ENCODE data around the gene RAPGEF4. TPM values are rescaled to one million over a fixed set of nuclear protein-coding genes. Genes with fewer than 3 reads are reported as not detected.

RAPGEF4 gene
- total and polyA plus RNA-seq, 2 of the 4 experiments (the other 2 are of a cell fraction) = 1.7 to 3.2 TPM

GRCh38 chr2:173040729-173041128, 305.1 kb downstream of the RAPGEF4 start:
- Histone ChIP-seq H3K18ac (ENCODE audit: low read depth, low read length) (no peak overlapping the region), H3K9me1 (ENCODE audit: insufficient read depth, low read length) (peaks cover 3% of the 10 kb centered on the region), H2BK20ac (ENCODE audit: low read depth, low read length) (no peak overlapping the region), H2AK9ac (replicated peaks; ENCODE audit: low read depth, low read length, poor library complexity) (no peak overlapping the region), H4K20me1 (ENCODE audit: insufficient read depth, low read length) (no peaks in the 10 kb centered on the region), H2BK120ac (ENCODE audit: low read depth, low read length) (no peak overlapping the region), H4K8ac (ENCODE audit: low read depth in 2 of 2, low read length in 2 of 2) (no peak overlapping the region), H2AFZ (replicated peaks; ENCODE audit: low read length, poor library complexity) (no peak overlapping the region), H3K23ac (ENCODE audit: low read depth, low read length) (no peak overlapping the region), H3K36me3 (ENCODE audit: control insufficient read depth, insufficient read depth, low read length) (no peaks in the 10 kb centered on the region), H3K9ac (ENCODE audit: low read depth, low read length) (no peak overlapping the region), H3K4ac (ENCODE audit: low read depth, low read length) (no peak overlapping the region), H3K4me1 (ENCODE audit: control insufficient read depth, insufficient read depth, low read length) (peaks cover 25% of the 10 kb centered on the region), H3K56ac (ENCODE audit: extremely low read depth, insufficient read depth, low read length) (no peak overlapping the region), H3K27ac (ENCODE audit: insufficient read depth, low read length) (no peak overlapping the region), H2BK15ac (ENCODE audit: low read depth, low read length) (no peak overlapping the region), H3K27me3 (ENCODE audit: control insufficient read depth, insufficient read depth, low read length) (no peaks in the 10 kb centered on the region), H3K4me3 (ENCODE audit: insufficient read depth, low read depth, low read length) (no peak overlapping the region), H3K14ac (replicated peaks; ENCODE audit: low read depth, low read length) (no peak overlapping the region), H2BK5ac (ENCODE audit: low read depth, low read length, poor library complexity, severe bottlenecking) (no peak overlapping the region), H3K4me2 (ENCODE audit: low read depth, low read length) (no peak overlapping the region), H3K79me1 (ENCODE audit: low read depth in 1 of 2, low read length in 2 of 2) (no peaks in the 10 kb centered on the region), H4K5ac (ENCODE audit: low read depth, low read length) (no peak overlapping the region), H3K9me3 (ENCODE audit: control insufficient read depth, insufficient read depth, low read length) (no peaks in the 10 kb centered on the region), H2AK5ac (ENCODE audit: low read depth, low read length) (no peak overlapping the region), H4K91ac (ENCODE audit: insufficient read depth, low read depth, low read length) (no peak overlapping the region)
- ATAC-seq (ENCODE audit: low read depth) = no peak
- dilution Hi-C loops (cut with HindIII; ENCODE audit: low sequenced_read_pairs, unreplicated experiment) = no loop called here
- in situ Hi-C loops (cut with MboI; ENCODE audit: low sequenced_read_pairs) = loop anchor here (25.0 kb wide), 1 partner anchor 322 kb away; the partner anchor contains the start of gene CDCA7
- no peak for DNase-seq
- POLR2A ChIA-PET (ENCODE audit: unreplicated experiment) = no interaction called here
- CTCF ChIA-PET = no interaction called here
- TF ChIP-seq NFE2L2 (IDR thresholded peaks at IDR 0.05; ENCODE audit: low read depth, low read length) (no peak), ELK1 (IDR thresholded peaks at IDR 0.05; ENCODE audit: borderline replicate concordance, low read depth, low read length) (no peak), FOS (IDR thresholded peaks at IDR 0.05; ENCODE audit: low read depth, low read length) (no peak), POLR2A (IDR thresholded peaks at IDR 0.05; ENCODE audit: low read depth, low read length) (no peak), MAZ (IDR thresholded peaks at IDR 0.05; ENCODE audit: borderline replicate concordance, low read depth, low read length) (no peak), CHD1 (IDR thresholded peaks at IDR 0.05; ENCODE audit: low read depth, low read length) (no peak), SMC3 (IDR thresholded peaks at IDR 0.05; ENCODE audit: low read depth, low read length) (no peak), CTCF (conservative IDR thresholded peaks at IDR 0.05; ENCODE audit: low read depth, low read length) (no peak), RFX5 (IDR thresholded peaks at IDR 0.05; ENCODE audit: low read depth, low read length) (no peak)
- TF ChIP-seq, protein P1, sequence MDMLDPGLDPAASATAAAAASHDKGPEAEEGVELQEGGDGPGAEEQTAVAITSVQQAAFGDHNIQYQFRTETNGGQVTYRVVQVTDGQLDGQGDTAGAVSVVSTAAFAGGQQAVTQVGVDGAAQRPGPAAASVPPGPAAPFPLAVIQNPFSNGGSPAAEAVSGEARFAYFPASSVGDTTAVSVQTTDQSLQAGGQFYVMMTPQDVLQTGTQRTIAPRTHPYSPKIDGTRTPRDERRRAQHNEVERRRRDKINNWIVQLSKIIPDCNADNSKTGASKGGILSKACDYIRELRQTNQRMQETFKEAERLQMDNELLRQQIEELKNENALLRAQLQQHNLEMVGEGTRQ (IDR thresholded peaks at IDR 0.05; ENCODE audit: low read depth, low read length) = no peak
- BruUV-seq (replicated peaks) = no TSS peak
- intact Hi-C loops (cut with micrococcal nuclease) = no loop called here

All from IMR-90 (cell line).